Measurements from ENCODE around the gene MAMLD1.

The MAMLD1 gene

GRCh38 chrX:150537851-150538250 is 174.7 kb downstream of the MAMLD1 start:
- no peak for DNase-seq

GRCh38 chrX:150540965-150541364 is 177.8 kb downstream of the MAMLD1 start:
- DNase-seq, result no peak

GRCh38 chrX:150542846-150543229 is 179.7 kb downstream of the MAMLD1 start:
- no peak for DNase-seq

- DNase-seq, result no peak
Observed at GRCh38 chrX:150543230-150544155, 180.4 kb downstream of the MAMLD1 start.

GRCh38 chrX:150544222-150544787 is 181.2 kb downstream of the MAMLD1 start:
- DNase-seq, result peak; percentile 16

- DNase-seq, result no peak
Observed at GRCh38 chrX:150544835-150545770, 182.0 kb downstream of the MAMLD1 start.

GRCh38 chrX:150546711-150547153 is 183.6 kb downstream of the MAMLD1 start:
- DNase-seq, result peak; percentile 57

GRCh38 chrX:150547375-150548115 is 184.4 kb downstream of the MAMLD1 start:
- DNase-seq, result no peak

GRCh38 chrX:150548251-150548650 is 185.1 kb downstream of the MAMLD1 start:
- no peak for DNase-seq

GRCh38 chrX:150548684-150549083 is 185.6 kb downstream of the MAMLD1 start:
- no peak for DNase-seq

- no peak for DNase-seq
Observed at GRCh38 chrX:150551963-150552362, 188.8 kb downstream of the MAMLD1 start.

- DNase-seq, result no peak
Observed at GRCh38 chrX:150558424-150558823, 195.3 kb downstream of the MAMLD1 start.
